Common myeloid progenitor, CD34-positive (primary cell): ENCODE data around the gene ADAMTS18.
"Not testable (repeated sequence)": the region's sequence is repeated elsewhere in the genome, so short reads cannot be mapped to it uniquely, and the experiment has no call there.

Experiments used
- CTCF ChIA-PET: fragments of 350-600 bp; sonication (Branson Sonifier 250); formaldehyde crosslinking; loops from one replicate; lab custom pipeline; 2021; ENCODE audit warnings: antibody characterized with exemption; lab: Charles Lee
- POLR2A ChIA-PET: fragments of 350-600 bp; sonication (Branson Sonifier 250); formaldehyde crosslinking; loops from one replicate; lab custom pipeline; 2021; ENCODE audit warnings: antibody characterized with exemption; lab: Charles Lee
- DNase-seq, 3 donors: peaks; one replicate each; pipeline versions ENCODE4 v3.0.0 to v3.0.0-alpha.2; 2013
- H3K27ac ChIP-seq, 2 experiments: 1 replicate in 1 of 2; 2 replicates in 1 of 2; pipeline ENCODE4 v1.7.0; 2013; ENCODE audit warnings: inconsistent platforms in 2 of 2, low read length in 2 of 2, mild to moderate bottlenecking in 2 of 2, low read depth in 1 of 2, moderate library complexity in 1 of 2; ENCODE audit not compliant: severe bottlenecking in 2 of 2, insufficient read depth in 1 of 2, poor library complexity in 1 of 2
- H3K27me3 ChIP-seq, 5 experiments: replicated peaks in 2 of 5; 1 replicate in 3 of 5; 2 replicates in 2 of 5; pipeline versions ENCODE4 v1.6.1 to v1.7.0; 2013; ENCODE audit warnings: low read length in 4 of 5, mild to moderate bottlenecking in 2 of 5, moderate library complexity in 2 of 5, inconsistent platforms in 1 of 5; ENCODE audit not compliant: insufficient read depth in 5 of 5, control insufficient read depth in 4 of 5
- H3K36me3 ChIP-seq, 4 experiments: 1 replicate in 2 of 4; 2 replicates in 2 of 4; pipeline versions ENCODE4 v1.6.1 to v1.7.0; 2013; ENCODE audit warnings: low read length in 3 of 4, control low read depth in 1 of 4, mild to moderate bottlenecking in 1 of 4; ENCODE audit not compliant: control insufficient read depth in 4 of 4, insufficient read depth in 4 of 4
- H3K4me1 ChIP-seq, 4 experiments: 1 replicate in 3 of 4; 2 replicates in 1 of 4; pipeline versions ENCODE4 v1.6.1 to v1.7.1; 2013; ENCODE audit warnings: low read length in 3 of 4, mild to moderate bottlenecking in 3 of 4, control low read depth in 1 of 4, inconsistent platforms in 1 of 4, moderate library complexity in 1 of 4; ENCODE audit not compliant: control insufficient read depth in 4 of 4, insufficient read depth in 4 of 4; ENCODE audit errors: control extremely low read depth in 1 of 4
- H3K4me3 ChIP-seq, 7 experiments: 1 replicate in 4 of 7; 2 replicates in 3 of 7; pipeline versions ENCODE4 v1.5.1 to v1.7.0; 2013; ENCODE audit warnings: mild to moderate bottlenecking in 7 of 7, low read length in 6 of 7, moderate library complexity in 6 of 7, inconsistent platforms in 2 of 7, low read depth in 2 of 7, control low read depth in 1 of 7; ENCODE audit not compliant: insufficient read depth in 4 of 7, control insufficient read depth in 1 of 7; ENCODE audit errors: extremely low read depth in 1 of 7
- H3K9me3 ChIP-seq, 5 experiments: 1 replicate in 4 of 5; 2 replicates in 1 of 5; pipeline versions ENCODE4 v1.6.1 to v1.7.1; 2013; ENCODE audit warnings: low read length in 4 of 5, mild to moderate bottlenecking in 2 of 5, inconsistent platforms in 1 of 5, low read depth in 1 of 5, moderate library complexity in 1 of 5; ENCODE audit not compliant: control insufficient read depth in 4 of 5, insufficient read depth in 2 of 5; ENCODE audit errors: control extremely low read depth in 1 of 5
- WGBS: methylation state at CpG from one replicate; pipeline ENCODE4 v1.1.5; 2013; ENCODE audit not compliant: insufficient coverage; 5-methylcytosine and 5-hydroxymethylcytosine counted together

Gene ADAMTS18

GRCh38 chr16:77463659-77464058 lies 28.8 kb upstream of the ADAMTS18 start:
- POLR2A ChIA-PET, DNase-seq, H3K4me3 ChIP-seq, H3K27me3 ChIP-seq, H3K27ac ChIP-seq, H3K9me3 ChIP-seq, H3K36me3 ChIP-seq, H3K4me1 ChIP-seq, CTCF ChIA-PET: not testable (repeated sequence)
- no CpG with 5 or more reads among the region's 5 CpGs for WGBS

GRCh38 chr16:77462894-77463293 lies 28.1 kb upstream of the ADAMTS18 start:
- H3K36me3 ChIP-seq, result no peaks in the 10 kb centered on the region
- no peak overlapping the region for H3K4me3 ChIP-seq
- ChIA-PET POLR2A (no interaction called here), CTCF (no interaction called here)
- no peak overlapping the region for H3K27ac ChIP-seq
- no peaks in the 10 kb centered on the region for H3K9me3 ChIP-seq
- H3K4me1 ChIP-seq, result no peaks in the 10 kb centered on the region
- no peaks in the 10 kb centered on the region for H3K27me3 ChIP-seq
- WGBS, result 73% methylated on average over 3 of the region's 3 CpGs
- no peak for DNase-seq

- DNase-seq, result no peak
- no peaks in the 10 kb centered on the region for H3K36me3 ChIP-seq
- no peak overlapping the region for H3K4me3 ChIP-seq
- H3K27ac ChIP-seq, result no peak overlapping the region
- CTCF ChIA-PET, result no interaction called here
- H3K4me1 ChIP-seq, result no peaks in the 10 kb centered on the region
- POLR2A ChIA-PET, result no interaction called here
- no peaks in the 10 kb centered on the region for H3K9me3 ChIP-seq
- WGBS, result 83% methylated on average over 3 of the region's 3 CpGs
- no peaks in the 10 kb centered on the region for H3K27me3 ChIP-seq
Observed at GRCh38 chr16:77459534-77460254, 24.9 kb upstream of the ADAMTS18 start.

GRCh38 chr16:77457046-77457445 lies 22.2 kb upstream of the ADAMTS18 start:
- Histone ChIP-seq H3K4me3 (no peak overlapping the region), H3K36me3 (no peaks in the 10 kb centered on the region), H3K4me1 (no peaks in the 10 kb centered on the region), H3K27ac (no peak overlapping the region), H3K27me3 (no peaks in the 10 kb centered on the region), H3K9me3 (no peaks in the 10 kb centered on the region)
- DNase-seq, result no peak
- CTCF ChIA-PET, result no interaction called here
- POLR2A ChIA-PET, result no interaction called here
- WGBS, result 69% methylated on average over 3 of the region's 5 CpGs

GRCh38 chr16:77452243-77452642 lies 17.4 kb upstream of the ADAMTS18 start:
- 100% methylated on average over 2 of the region's 3 CpGs for WGBS
- ChIA-PET POLR2A (no interaction called here), CTCF (no interaction called here)
- DNase-seq, result no peak
- no peaks in the 10 kb centered on the region for H3K36me3 ChIP-seq
- H3K9me3 ChIP-seq, result no peaks in the 10 kb centered on the region
- H3K4me3 ChIP-seq, result no peak overlapping the region
- H3K27ac ChIP-seq, result no peak overlapping the region
- H3K27me3 ChIP-seq, result no peaks in the 10 kb centered on the region
- no peaks in the 10 kb centered on the region for H3K4me1 ChIP-seq

- Histone ChIP-seq H3K27ac (no peak overlapping the region), H3K36me3 (no peaks in the 10 kb centered on the region), H3K4me3 (no peak overlapping the region), H3K9me3 (no peaks in the 10 kb centered on the region), H3K4me1 (no peaks in the 10 kb centered on the region), H3K27me3 (no peaks in the 10 kb centered on the region)
- no peak for DNase-seq
- 68% methylated on average over 4 of the region's 5 CpGs for WGBS
- POLR2A ChIA-PET, result no interaction called here
- CTCF ChIA-PET, result no interaction called here
Observed at GRCh38 chr16:77450790-77451487, 16.1 kb upstream of the ADAMTS18 start.

GRCh38 chr16:77449208-77449607 lies 14.4 kb upstream of the ADAMTS18 start:
- Histone ChIP-seq H3K4me3 (no peak overlapping the region), H3K4me1 (no peaks in the 10 kb centered on the region), H3K9me3 (no peaks in the 10 kb centered on the region), H3K27me3 (no peaks in the 10 kb centered on the region), H3K27ac (no peak overlapping the region), H3K36me3 (no peaks in the 10 kb centered on the region)
- no peak for DNase-seq
- POLR2A ChIA-PET, result no interaction called here
- CTCF ChIA-PET, result no interaction called here
